GM23248 (cell line): ENCODE data around the gene TDRD12.

Experiments
- EZH2 ChIP-seq: fragments of 200-600 bp; sonication (generic); IDR thresholded peaks from 2 replicates; pipeline ENCODE4 v1.6.1; 2018; ENCODE audit warnings: antibody characterized with exemption, mild to moderate bottlenecking; ENCODE audit not compliant: insufficient read depth, poor library complexity, severe bottlenecking
- EZH2phosphoT487 ChIP-seq: fragments of 200-600 bp; sonication (generic); IDR thresholded peaks from 2 replicates; pipeline ENCODE4 v1.6.1; 2018; ENCODE audit warnings: antibody characterized with exemption, moderate library complexity, mild to moderate bottlenecking, low read depth; ENCODE audit not compliant: insufficient read depth

DNA sequence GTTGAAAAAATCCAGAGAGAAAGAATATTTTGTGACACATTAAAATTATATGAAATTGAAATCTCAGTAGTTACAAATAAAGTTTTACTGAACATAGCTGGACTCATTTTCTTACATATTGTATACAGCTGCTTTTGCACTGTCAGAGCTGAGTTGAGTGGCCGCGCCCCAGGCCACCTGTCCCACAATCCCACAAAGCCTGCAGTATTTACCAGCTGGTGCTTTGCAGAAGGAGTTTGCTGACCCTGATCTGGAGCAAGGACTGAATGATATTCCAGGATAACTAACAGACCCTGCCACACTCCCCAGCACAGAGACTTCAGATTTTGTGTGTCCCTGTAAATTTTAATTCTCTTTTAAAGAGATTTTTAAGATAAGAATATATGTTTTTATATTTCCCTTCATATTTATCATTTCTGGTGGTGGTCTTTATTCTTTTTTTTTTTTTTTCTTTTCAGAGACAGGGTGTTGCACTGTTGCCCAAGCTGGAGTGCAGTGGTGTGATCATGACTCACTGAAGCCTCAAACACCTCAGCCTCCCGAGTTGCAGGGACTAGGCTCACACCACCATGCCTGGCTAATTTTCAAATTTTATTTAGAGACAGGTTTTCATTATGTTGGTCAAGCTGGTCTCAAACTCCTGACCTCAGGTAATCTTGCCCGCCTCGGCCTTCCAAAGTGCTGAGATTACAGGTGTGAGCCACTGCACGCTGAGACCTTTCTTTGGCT lies 48.5 kb downstream of the TDRD12 start:
- TF ChIP-seq EZH2phosphoT487 (no peak), EZH2 (no peak)
